HEK293T (cell line): ENCODE results near the gene ZNF609.

ENCODE experiments used
- HDGF ChIP-seq: fragments of 450-650 bp; IDR thresholded peaks from 2 replicates; pipeline ENCODE4 v1.6.1; 2017; ENCODE audit warnings: antibody characterized with exemption, borderline replicate concordance
- PKNOX1 ChIP-seq: fragments of 450-650 bp; IDR thresholded peaks from 2 replicates; pipeline ENCODE4 v1.6.1; 2016

- TF ChIP-seq PKNOX1: peak; percentile 75
- TF ChIP-seq HDGF: no peak
These were observed 106.5 kb downstream of the ZNF609 start for GRCh38 chr15:64566629-64567427.
